A549 (cell line): Measurements from ENCODE around the gene CLIC5. TPM values are rescaled to one million over a fixed set of nuclear protein-coding genes. Genes with fewer than 3 reads are reported as not detected.

Experiments used
- ATAC-seq, 2 experiments: fragments of 200-7000 bp in 1 of 2; fragments of >200 bp in 1 of 2; cut with Nextera tagmentation in 1 of 2; cut with Tn5 transposase in 1 of 2; 3 replicates each; pipeline versions ENCODE4 v1.8.0 to v1.9.1; 2018 to 2020; ENCODE audit warnings: mild to moderate bottlenecking in 1 of 2, moderate library complexity in 1 of 2
- CTCF ChIA-PET: fragments of 300-600 bp; sonication (Branson Sonifier 250); formaldehyde crosslinking; extraction: SDS; loops from one replicate; lab custom pipeline; 2021; ENCODE audit warnings: antibody characterized with exemption, inconsistent platforms; lab: Yijun Ruan, JAX
- POLR2A ChIA-PET: fragments of 350-600 bp; formaldehyde crosslinking; extraction: SDS; loops from one replicate; lab custom pipeline; 2021; ENCODE audit warnings: antibody characterized with exemption, inconsistent platforms; lab: Yijun Ruan, JAX
- DNase-seq, 2 experiments: peaks; one replicate each; pipeline versions ENCODE4 v3.0.0 to v3.0.0-alpha.2; 2011 to 2016; ENCODE audit warnings: low read depth in 1 of 2, low spot score in 1 of 2
- FAIRE-seq: peaks from 2 replicates; lab custom pipeline; 2011; peaks lifted over from hg19 to GRCh38; lab: Jason Lieb, UNC
- H3K27ac ChIP-seq, 2 experiments: fragments of >200 bp; sonication (Bioruptor Twin); formaldehyde crosslinking; 3 replicates each; pipeline ENCODE4 v1.5.1; 2016 to 2017
- H3K4me1 ChIP-seq: fragments of >200 bp; sonication (Bioruptor Twin); formaldehyde crosslinking; 3 replicates; pipeline ENCODE4 v1.6.1; 2016
- H3K4me2 ChIP-seq: fragments of >200 bp; sonication (Bioruptor Twin); formaldehyde crosslinking; 3 replicates; pipeline ENCODE4 v1.6.1; 2016
- H3K4me3 ChIP-seq: fragments of >200 bp; sonication (Bioruptor Twin); formaldehyde crosslinking; 3 replicates; pipeline ENCODE4 v1.5.1; 2016
- H3K9me3 ChIP-seq: fragments of >200 bp; sonication (Bioruptor Twin); formaldehyde crosslinking; 3 replicates; pipeline ENCODE4 v1.6.1; 2016
- CBX8 ChIP-seq: fragments of 200-600 bp; sonication (generic); IDR thresholded peaks from 2 replicates; pipeline ENCODE4 v1.6.1; 2016
- CEBPB ChIP-seq, 2 experiments: fragments of >200 bp in 1 of 2; sonication (Bioruptor Twin) in 1 of 2; formaldehyde crosslinking in 1 of 2; IDR thresholded peaks; 2 replicates each; pipeline ENCODE4 v1.6.1; 2012 to 2016
- CTCF ChIP-seq: fragments of >200 bp; sonication (Bioruptor Twin); formaldehyde crosslinking; IDR thresholded peaks from 3 replicates; pipeline ENCODE4 v1.5.1; 2016
- EHF ChIP-seq: fragments of 250-450 bp; sonication (Bioruptor Pico); IDR thresholded peaks from 2 replicates; pipeline ENCODE4 v1.5.0; 2020; ENCODE audit warnings: mild to moderate bottlenecking
- EP300 ChIP-seq, 2 experiments: fragments of >200 bp; sonication (Bioruptor Twin); formaldehyde crosslinking; IDR thresholded peaks; 2 replicates in 1 of 2; 3 replicates in 1 of 2; pipeline ENCODE4 v1.6.1; 2016 to 2017
- ESRRA ChIP-seq: fragments of 150-350 bp; IDR thresholded peaks from 2 replicates; pipeline ENCODE4 v1.6.1; 2014; ENCODE audit warnings: mild to moderate bottlenecking, low read length, borderline replicate concordance
- FOSL2 ChIP-seq, 2 experiments: fragments of 450-650 bp in 1 of 2; fragments of >200 bp in 1 of 2; sonication (Bioruptor Twin) in 1 of 2; formaldehyde crosslinking; IDR thresholded peaks; 2 replicates each; pipeline versions ENCODE4 v1.5.0 to v1.6.1; 2016 to 2020; ENCODE audit warnings: mild to moderate bottlenecking in 1 of 2, moderate library complexity in 1 of 2
- GATA3 ChIP-seq: IDR thresholded peaks from 2 replicates; pipeline ENCODE4 v1.6.1; 2012; ENCODE audit warnings: borderline replicate concordance
- HEYL ChIP-seq: fragments of 250-450 bp; sonication (Bioruptor Pico); IDR thresholded peaks from 2 replicates; pipeline ENCODE4 v1.8.0; 2021; ENCODE audit warnings: mild to moderate bottlenecking, moderate library complexity
- HOXA7 ChIP-seq: fragments of 250-450 bp; sonication (Bioruptor Pico); IDR thresholded peaks from 2 replicates; pipeline ENCODE4 v1.5.0; 2020; ENCODE audit warnings: mild to moderate bottlenecking, moderate library complexity
- HOXB5 ChIP-seq: fragments of 250-450 bp; sonication (Bioruptor Pico); IDR thresholded peaks from 2 replicates; pipeline ENCODE4 v1.5.0; 2020; ENCODE audit warnings: mild to moderate bottlenecking, moderate library complexity
- KDM1A ChIP-seq: fragments of 200-600 bp; sonication (generic); IDR thresholded peaks from 2 replicates; pipeline ENCODE4 v1.6.1; 2016; ENCODE audit warnings: low read depth, mild to moderate bottlenecking
- MAFK ChIP-seq: fragments of 450-650 bp; IDR thresholded peaks from 2 replicates; pipeline ENCODE4 v1.6.1; 2014; ENCODE audit not compliant: partially characterized antibody
- MAZ ChIP-seq: fragments of 150-350 bp; IDR thresholded peaks from 2 replicates; pipeline ENCODE4 v1.6.1; 2014; ENCODE audit warnings: antibody characterized with exemption, low read depth, low read length, borderline replicate concordance
- NFE2L2 ChIP-seq: fragments of 150-350 bp; conservative IDR thresholded peaks from 2 replicates; pipeline ENCODE4 v1.6.1; 2014; ENCODE audit warnings: low read length
- PBX3 ChIP-seq: IDR thresholded peaks from 2 replicates; pipeline ENCODE4 v1.6.1; 2012
- PHF8 ChIP-seq: fragments of 200-600 bp; sonication (generic); IDR thresholded peaks from 2 replicates; pipeline ENCODE4 v1.6.1; 2016; ENCODE audit warnings: low read depth, mild to moderate bottlenecking, antibody characterized with exemption, moderate library complexity, borderline replicate concordance
- POLR2A ChIP-seq: IDR thresholded peaks from 2 replicates; pipeline ENCODE4 v1.6.1; 2012; ENCODE audit warnings: mild to moderate bottlenecking, low read length
- RAD21 ChIP-seq, 2 experiments: fragments of >200 bp in 1 of 2; sonication (Bioruptor Twin) in 1 of 2; formaldehyde crosslinking in 1 of 2; IDR thresholded peaks in 1 of 2; conservative IDR thresholded peaks in 1 of 2; 2 replicates in 1 of 2; 3 replicates in 1 of 2; pipeline ENCODE4 v1.6.1; 2012 to 2018; ENCODE audit warnings: inconsistent platforms in 1 of 2
- RARB ChIP-seq: fragments of 250-450 bp; sonication (Bioruptor Pico); IDR thresholded peaks from 2 replicates; pipeline ENCODE4 v1.8.0; 2021; ENCODE audit warnings: mild to moderate bottlenecking, moderate library complexity
- RCOR1 ChIP-seq: fragments of 150-350 bp; IDR thresholded peaks from 2 replicates; pipeline ENCODE4 v1.6.1; 2014; ENCODE audit warnings: antibody characterized with exemption, low read length, low read depth
- SREBF2 ChIP-seq: fragments of 450-650 bp; IDR thresholded peaks from 2 replicates; pipeline ENCODE4 v1.6.1; 2014; ENCODE audit warnings: mild to moderate bottlenecking, moderate library complexity
- USF2 ChIP-seq: fragments of 450-650 bp; IDR thresholded peaks from 2 replicates; pipeline ENCODE4 v1.6.1; 2014; ENCODE audit warnings: antibody characterized with exemption
- ZC3H11A ChIP-seq: fragments of 450-650 bp; IDR thresholded peaks from 2 replicates; pipeline ENCODE4 v1.6.1; 2014; ENCODE audit warnings: antibody characterized with exemption, mild to moderate bottlenecking
- ZNF302 ChIP-seq: fragments of 250-450 bp; sonication (Bioruptor Pico); IDR thresholded peaks from 2 replicates; pipeline ENCODE4 v1.9.0; 2021; ENCODE audit warnings: inconsistent platforms, mild to moderate bottlenecking, moderate library complexity
- WGBS: methylation state at CpG from one replicate; pipeline ENCODE4 v1.1.6; 2017; ENCODE audit errors: missing lambda C conversion rate; 5-methylcytosine and 5-hydroxymethylcytosine counted together
- polyA plus RNA-seq, 4 experiments: library from polyadenylated mRNA; depleted of rRNA in 3 of 4; stranded (reverse); fragments of >200 nt; fragmentation: RNase III in 1 of 4; extraction: RNeasy Plus Mini Kit Qiagen cat#74134 plus additional on column Dnase treatment in 1 of 4; gene quantifications; 2 replicates in 3 of 4; 3 replicates in 1 of 4; pipeline ENCODE4 v1.2.3, GENCODE V29; 2011 to 2017

The CLIC5 gene
- polyA plus RNA-seq, 2 of the 4 experiments (the other 2 are of a cell fraction), result not detected

GRCh38 chr6:46062312-46062711, 46.7 kb upstream of the CLIC5 start:
- Histone ChIP-seq H3K27ac (no peak overlapping the region), H3K4me2 (no peak overlapping the region), H3K4me1 (no peaks in the 10 kb centered on the region), H3K4me3 (no peak overlapping the region), H3K9me3 (no peaks in the 10 kb centered on the region)
- DNase-seq, result no peak
- no peak for ATAC-seq
- 4% methylated on average over 2 of the region's 2 CpGs for WGBS
- ChIA-PET POLR2A (no interaction called here), CTCF (no interaction called here)
- FAIRE-seq, result no peak
- TF ChIP-seq CTCF (no peak), GATA3 (no peak), FOSL2 (IDR thresholded peaks at IDR 0.05) (no peak), FOSL2 (CRISPR knock-in tag; IDR thresholded peaks at IDR 0.05) (no peak), HEYL (CRISPR knock-in tag) (no peak), MAZ (no peak), MAFK (no peak), SREBF2 (no peak), KDM1A (no peak), NFE2L2 (no peak)

- WGBS, result 0% methylated on average over 1 of the region's 1 CpG
- CTCF ChIA-PET, result no interaction called here
Observed at GRCh38 chr6:46061497-46061896, 45.8 kb upstream of the CLIC5 start.

GRCh38 chr6:46059608-46060007, 43.9 kb upstream of the CLIC5 start:
- Histone ChIP-seq H3K4me1 (no peaks in the 10 kb centered on the region), H3K9me3 (no peaks in the 10 kb centered on the region), H3K27ac (no peak overlapping the region), H3K4me3 (no peak overlapping the region), H3K4me2 (no peak overlapping the region)
- CTCF ChIA-PET, result no interaction called here
- TF ChIP-seq EP300 (IDR thresholded peaks at IDR 0.05) (no peak), NFE2L2 (no peak), CEBPB (IDR thresholded peaks at IDR 0.05) (no peak), ESRRA (no peak), RAD21 (conservative IDR thresholded peaks at IDR 0.05 in 1 of 2, IDR thresholded peaks at IDR 0.05 in 1 of 2) (no peak), ZC3H11A (no peak), POLR2A (no peak), CBX8 (no peak), EHF (CRISPR knock-in tag) (no peak), PBX3 (no peak), USF2 (no peak), RARB (CRISPR knock-in tag) (no peak), PHF8 (no peak), CTCF (no peak), MAZ (no peak), HOXA7 (CRISPR knock-in tag) (no peak), ZNF302 (no peak), HOXB5 (CRISPR knock-in tag) (no peak)
- 0% methylated on average over 1 of the region's 1 CpG for WGBS
- FAIRE-seq (no peak), DNase-seq (no peak), ATAC-seq (no peak)
- POLR2A ChIA-PET, result no interaction called here

More at GRCh38 chr6:46061497-46061896, 45.8 kb upstream of the CLIC5 start:
- Histone ChIP-seq H3K27ac (no peak overlapping the region), H3K4me1 (no peaks in the 10 kb centered on the region), H3K4me2 (no peak overlapping the region), H3K9me3 (no peaks in the 10 kb centered on the region), H3K4me3 (no peak overlapping the region)
- TF ChIP-seq PHF8 (no peak), RCOR1 (no peak)
- FAIRE-seq (no peak), ATAC-seq (no peak), DNase-seq (no peak)
- POLR2A ChIA-PET, result no interaction called here
